ENCODE results near the gene ARFGEF3. TPM values are rescaled to one million over a fixed set of nuclear protein-coding genes. Genes with fewer than 3 reads are reported as not detected.

Gene ARFGEF3
- total and polyA plus RNA-seq, 7 donors: 1.5 to 5.2 (median 3.5) TPM

DNA sequence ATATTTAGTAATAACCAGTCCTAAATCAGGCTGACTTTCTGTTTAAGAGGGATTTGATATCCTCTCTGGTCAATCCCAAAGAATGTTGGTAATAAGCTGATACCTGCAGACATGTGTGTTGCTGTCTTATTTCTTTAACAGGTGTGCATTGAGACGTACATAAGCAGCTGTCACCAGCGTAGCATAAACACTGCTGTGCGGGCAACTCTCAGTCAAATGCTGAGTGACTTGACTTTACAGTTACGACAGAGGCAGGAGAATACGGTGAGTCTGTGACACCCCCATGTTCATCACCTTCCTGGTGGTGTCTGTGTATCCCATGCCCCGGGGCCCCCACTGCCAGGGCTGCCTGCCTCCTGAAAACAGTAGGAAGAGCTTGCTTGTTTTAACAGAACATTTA, 76.6 kb downstream of the ARFGEF3 start:
- H3K4me1 ChIP-seq: peaks cover 0 to 25% (median 18%) of the 10 kb centered on the region in 4 donors
- WGBS, 2 donors: 87 to 91% methylated on average over 6 of the region's 6 CpGs
- no peak overlapping the region for H3K4me3 ChIP-seq
- H3K36me3 ChIP-seq: no peaks in the 10 kb centered on the region
- no peak for TF ChIP-seq POLR2A (IDR thresholded peaks at IDR 0.05)
- no peak for TF ChIP-seq POLR2AphosphoS5 (IDR thresholded peaks at IDR 0.05)
- no peak for TF ChIP-seq EP300 (IDR thresholded peaks at IDR 0.05)
- TF ChIP-seq, protein P1, sequence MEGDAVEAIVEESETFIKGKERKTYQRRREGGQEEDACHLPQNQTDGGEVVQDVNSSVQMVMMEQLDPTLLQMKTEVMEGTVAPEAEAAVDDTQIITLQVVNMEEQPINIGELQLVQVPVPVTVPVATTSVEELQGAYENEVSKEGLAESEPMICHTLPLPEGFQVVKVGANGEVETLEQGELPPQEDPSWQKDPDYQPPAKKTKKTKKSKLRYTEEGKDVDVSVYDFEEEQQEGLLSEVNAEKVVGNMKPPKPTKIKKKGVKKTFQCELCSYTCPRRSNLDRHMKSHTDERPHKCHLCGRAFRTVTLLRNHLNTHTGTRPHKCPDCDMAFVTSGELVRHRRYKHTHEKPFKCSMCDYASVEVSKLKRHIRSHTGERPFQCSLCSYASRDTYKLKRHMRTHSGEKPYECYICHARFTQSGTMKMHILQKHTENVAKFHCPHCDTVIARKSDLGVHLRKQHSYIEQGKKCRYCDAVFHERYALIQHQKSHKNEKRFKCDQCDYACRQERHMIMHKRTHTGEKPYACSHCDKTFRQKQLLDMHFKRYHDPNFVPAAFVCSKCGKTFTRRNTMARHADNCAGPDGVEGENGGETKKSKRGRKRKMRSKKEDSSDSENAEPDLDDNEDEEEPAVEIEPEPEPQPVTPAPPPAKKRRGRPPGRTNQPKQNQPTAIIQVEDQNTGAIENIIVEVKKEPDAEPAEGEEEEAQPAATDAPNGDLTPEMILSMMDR (IDR thresholded peaks at IDR 0.05): no peak
- intact Hi-C loops (cut with DNase I): no loop called here
- no peak for DNase-seq
- no peak overlapping the region for H3K27ac ChIP-seq
- H3K9me3 ChIP-seq: no peaks in the 10 kb centered on the region
- no peaks in the 10 kb centered on the region for H3K27me3 ChIP-seq

DNA sequence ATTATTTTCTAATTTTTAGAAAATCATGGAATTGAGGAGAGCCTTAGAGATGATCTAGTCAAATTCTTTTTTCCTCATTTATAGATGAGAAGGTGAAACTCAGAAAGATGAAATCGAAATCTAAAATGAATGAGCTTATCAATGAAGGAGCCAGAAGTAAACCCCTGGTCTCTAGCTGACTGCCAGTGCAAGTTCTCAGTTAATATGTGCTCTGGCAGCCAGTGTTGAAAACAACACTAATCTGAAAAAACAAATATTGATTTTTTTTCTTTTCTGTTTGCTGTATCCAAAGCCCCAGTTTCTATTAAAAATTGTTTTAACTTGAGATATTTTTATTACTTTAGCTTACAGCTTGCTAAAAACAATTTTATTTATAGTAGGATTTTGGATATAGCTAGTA, 78.0 kb downstream of the ARFGEF3 start:
- Histone ChIP-seq H3K4me1 (peaks cover 0 to 14% (median 9%) of the 10 kb centered on the region in 4 donors), H3K27ac (no peak overlapping the region), H3K9me3 (no peaks in the 10 kb centered on the region), H3K36me3 (no peaks in the 10 kb centered on the region), H3K27me3 (no peaks in the 10 kb centered on the region), H3K4me3 (no peak overlapping the region)
- intact Hi-C loops (cut with DNase I): no loop called here
- WGBS, 2 donors: 86 to 88% methylated on average over 1 of the region's 1 CpG
- DNase-seq: no peak
- TF ChIP-seq POLR2AphosphoS5 (IDR thresholded peaks at IDR 0.05): no peak
- no peak for TF ChIP-seq EP300 (IDR thresholded peaks at IDR 0.05)
- no peak for TF ChIP-seq POLR2A (IDR thresholded peaks at IDR 0.05)
- TF ChIP-seq, protein P1 (IDR thresholded peaks at IDR 0.05): no peak

GRCh38 chr6:138240476-138241245, 78.9 kb downstream of the ARFGEF3 start:
- WGBS, 2 donors: 91 to 94% methylated on average over 13 of the region's 13 CpGs
- Histone ChIP-seq H3K27me3 (no peaks in the 10 kb centered on the region), H3K36me3 (no peaks in the 10 kb centered on the region), H3K27ac (no peak overlapping the region), H3K4me3 (no peak overlapping the region), H3K9me3 (no peaks in the 10 kb centered on the region), H3K4me1 (peaks cover 0 to 6% (median 2%) of the 10 kb centered on the region in 4 donors)
- no peak for TF ChIP-seq POLR2A (IDR thresholded peaks at IDR 0.05)
- TF ChIP-seq, protein P1 (IDR thresholded peaks at IDR 0.05): no peak
- TF ChIP-seq EP300 (IDR thresholded peaks at IDR 0.05): no peak
- TF ChIP-seq POLR2AphosphoS5 (IDR thresholded peaks at IDR 0.05): no peak
- no peak for DNase-seq
- intact Hi-C loops (cut with DNase I): no loop called here

DNA sequence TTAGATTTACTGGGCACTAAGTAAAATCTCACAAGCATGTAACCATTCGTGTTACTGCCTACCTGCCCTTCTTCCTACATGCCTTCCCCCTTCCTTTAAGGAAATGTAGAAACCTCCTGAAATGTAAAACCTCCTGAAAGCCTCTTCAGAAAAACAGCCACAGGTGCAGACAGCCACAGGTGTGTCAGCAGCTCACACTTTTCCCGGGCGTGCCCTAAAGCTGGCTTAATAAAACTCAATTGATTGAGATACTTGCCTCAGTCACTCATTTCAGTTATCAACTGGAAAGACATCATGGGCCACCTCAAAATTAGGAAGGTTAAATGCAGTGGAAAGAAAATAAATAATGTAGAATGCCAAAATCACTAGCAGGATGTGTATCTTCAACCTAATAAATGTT, 79.6 kb downstream of the ARFGEF3 start:
- no peaks in the 10 kb centered on the region for H3K36me3 ChIP-seq
- H3K27me3 ChIP-seq: no peaks in the 10 kb centered on the region
- H3K27ac ChIP-seq: no peak overlapping the region
- DNase-seq: no peak
- WGBS, 2 donors: 49 to 79% methylated on average over 3 of the region's 3 CpGs
- H3K9me3 ChIP-seq: no peaks in the 10 kb centered on the region
- intact Hi-C loops (cut with DNase I): no loop called here
- no peak overlapping the region for H3K4me3 ChIP-seq
- no peaks in the 10 kb centered on the region for H3K4me1 ChIP-seq
- no peak for TF ChIP-seq POLR2A (IDR thresholded peaks at IDR 0.05)
- no peak for TF ChIP-seq POLR2AphosphoS5 (IDR thresholded peaks at IDR 0.05)
- TF ChIP-seq, protein P1 (IDR thresholded peaks at IDR 0.05): no peak
- TF ChIP-seq EP300 (IDR thresholded peaks at IDR 0.05): no peak
